Panc1 (cell line): ENCODE results near the gene MAML3. TPM values are rescaled to one million over a fixed set of nuclear protein-coding genes. Genes with fewer than 3 reads are reported as not detected.

Source experiments
- ATAC-seq: fragments of 200-7000 bp; cut with Tn5 transposase; 2 replicates; pipeline ENCODE4 v1.9.1; 2020; ENCODE audit warnings: mild to moderate bottlenecking, moderate library complexity
- BruUV-seq: library from RNA; stranded (reverse); fragments of 400-500 nt; replicated peaks from 2 replicates; lab custom pipeline; 2021; lab: Mats Ljungman, UMichigan
- CTCF ChIA-PET: fragments of 300-600 bp; sonication (Branson Sonifier 250); formaldehyde crosslinking; loops from one replicate; lab custom pipeline; 2022; ENCODE audit warnings: antibody characterized with exemption; lab: Charles Lee
- POLR2A ChIA-PET: fragments of 300-600 bp; sonication (Branson Sonifier 250); formaldehyde crosslinking; loops from one replicate; lab custom pipeline; 2022; ENCODE audit warnings: antibody characterized with exemption; lab: Charles Lee
- DNase-seq: peaks from one replicate; pipeline ENCODE4 v3.0.0-alpha.2; 2010; ENCODE audit warnings: low read depth, low spot score
- H3K27ac ChIP-seq: 2 replicates; pipeline ENCODE4 v1.5.1; 2011; ENCODE audit warnings: mild to moderate bottlenecking, low read length, inconsistent platforms
- H3K27me3 ChIP-seq: fragments of 200-500 bp; sonication (Bioruptor generic); 2 replicates; pipeline ENCODE4 v1.6.0; 2014; ENCODE audit warnings: low read length, inconsistent platforms; ENCODE audit not compliant: control insufficient read depth, insufficient read depth
- H3K36me3 ChIP-seq: fragments of 200-500 bp; sonication (Bioruptor generic); 2 replicates; pipeline ENCODE4 v1.5.1; 2014; ENCODE audit warnings: inconsistent platforms, mild to moderate bottlenecking, low read length, moderate library complexity; ENCODE audit not compliant: control insufficient read depth, insufficient read depth
- H3K4me1 ChIP-seq: 2 replicates; pipeline ENCODE4 v1.5.1; 2011; ENCODE audit warnings: inconsistent platforms, mild to moderate bottlenecking, low read length, moderate library complexity; ENCODE audit not compliant: control insufficient read depth, insufficient read depth
- H3K4me3 ChIP-seq, 2 experiments: 2 replicates each; pipeline ENCODE4 v1.5.1; 2011 to 2012; ENCODE audit warnings: low read depth in 2 of 2, low read length in 2 of 2, mild to moderate bottlenecking in 2 of 2, inconsistent platforms in 1 of 2, moderate library complexity in 1 of 2
- H3K9me3 ChIP-seq: fragments of 200-500 bp; sonication (Bioruptor generic); 2 replicates; pipeline ENCODE4 v1.5.1; 2014; ENCODE audit warnings: low read depth, mild to moderate bottlenecking, inconsistent platforms, low read length, moderate library complexity; ENCODE audit not compliant: control insufficient read depth, insufficient read depth
- CTCF ChIP-seq: fragments of 450-650 bp; IDR thresholded peaks from 2 replicates; pipeline ENCODE4 v1.5.1; 2017; ENCODE audit warnings: mild to moderate bottlenecking
- POLR2AphosphoS5 ChIP-seq: IDR thresholded peaks from 2 replicates; pipeline ENCODE4 v1.6.1; 2012; ENCODE audit warnings: mild to moderate bottlenecking, low read depth, low read length, moderate library complexity
- SIN3A ChIP-seq: IDR thresholded peaks from 2 replicates; pipeline ENCODE4 v1.6.1; 2012; ENCODE audit warnings: low read depth, mild to moderate bottlenecking, low read length, moderate library complexity, borderline replicate concordance; ENCODE audit not compliant: insufficient read depth
- TCF7L2 ChIP-seq: IDR thresholded peaks from 2 replicates; pipeline ENCODE4 v1.6.1; 2011; ENCODE audit warnings: mild to moderate bottlenecking, low read depth, low read length, inconsistent platforms
- in situ Hi-C: cut with HindIII; loops from 2 replicates; pipeline ENCODE4 v1.10.0; 2016; ENCODE audit warnings: low sequenced_read_pairs, low pct_unique_long_range_greater_than_20kb
- intact Hi-C: fragments of 100-400 bp; cut with micrococcal nuclease; formaldehyde crosslinking; loops from one replicate; pipeline ENCODE4 v1.10.0; 2022; ENCODE audit not compliant: unreplicated experiment
- total RNA-seq: library from RNA; stranded (reverse); gene quantifications from one replicate; pipeline ENCODE4 v1.2.1, GENCODE V29; 2021; ENCODE audit not compliant: unreplicated experiment
- TF ChIP-seq, protein P1 (sequence below), 2 experiments: IDR thresholded peaks; 2 replicates each; pipeline ENCODE4 v1.6.1; 2011 to 2012; ENCODE audit warnings: low read depth in 2 of 2, control low read depth in 1 of 2, low read length in 1 of 2, mild to moderate bottlenecking in 1 of 2, moderate library complexity in 1 of 2; ENCODE audit not compliant: insufficient read depth in 1 of 2

The MAML3 gene
- total RNA-seq, 1 experiment from 2014 or later: 7.7 TPM

DNA sequence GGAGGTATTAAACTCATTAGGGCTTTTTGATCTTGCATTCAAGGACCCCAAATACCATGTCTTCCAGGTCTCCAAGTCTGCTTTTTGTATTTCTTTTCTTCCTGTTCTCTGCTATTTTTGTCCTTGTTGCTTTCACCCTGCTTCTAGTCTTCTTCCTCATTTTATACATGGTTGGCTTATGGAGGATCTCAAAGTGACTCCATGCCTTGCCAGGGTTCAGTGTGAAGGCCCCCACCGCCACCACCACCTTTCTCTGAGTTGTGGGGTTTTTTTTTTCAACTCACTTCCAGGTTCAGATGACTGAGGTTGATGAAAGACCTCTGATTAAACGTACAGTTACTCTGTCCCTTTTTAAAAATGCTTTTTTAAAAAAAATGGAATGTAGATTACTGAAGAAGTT lies 96.3 kb downstream of the MAML3 start:
- CTCF ChIA-PET: no interaction called here
- no peaks in the 10 kb centered on the region for H3K27me3 ChIP-seq
- no peak for TF ChIP-seq TCF7L2
- TF ChIP-seq, protein P1, sequence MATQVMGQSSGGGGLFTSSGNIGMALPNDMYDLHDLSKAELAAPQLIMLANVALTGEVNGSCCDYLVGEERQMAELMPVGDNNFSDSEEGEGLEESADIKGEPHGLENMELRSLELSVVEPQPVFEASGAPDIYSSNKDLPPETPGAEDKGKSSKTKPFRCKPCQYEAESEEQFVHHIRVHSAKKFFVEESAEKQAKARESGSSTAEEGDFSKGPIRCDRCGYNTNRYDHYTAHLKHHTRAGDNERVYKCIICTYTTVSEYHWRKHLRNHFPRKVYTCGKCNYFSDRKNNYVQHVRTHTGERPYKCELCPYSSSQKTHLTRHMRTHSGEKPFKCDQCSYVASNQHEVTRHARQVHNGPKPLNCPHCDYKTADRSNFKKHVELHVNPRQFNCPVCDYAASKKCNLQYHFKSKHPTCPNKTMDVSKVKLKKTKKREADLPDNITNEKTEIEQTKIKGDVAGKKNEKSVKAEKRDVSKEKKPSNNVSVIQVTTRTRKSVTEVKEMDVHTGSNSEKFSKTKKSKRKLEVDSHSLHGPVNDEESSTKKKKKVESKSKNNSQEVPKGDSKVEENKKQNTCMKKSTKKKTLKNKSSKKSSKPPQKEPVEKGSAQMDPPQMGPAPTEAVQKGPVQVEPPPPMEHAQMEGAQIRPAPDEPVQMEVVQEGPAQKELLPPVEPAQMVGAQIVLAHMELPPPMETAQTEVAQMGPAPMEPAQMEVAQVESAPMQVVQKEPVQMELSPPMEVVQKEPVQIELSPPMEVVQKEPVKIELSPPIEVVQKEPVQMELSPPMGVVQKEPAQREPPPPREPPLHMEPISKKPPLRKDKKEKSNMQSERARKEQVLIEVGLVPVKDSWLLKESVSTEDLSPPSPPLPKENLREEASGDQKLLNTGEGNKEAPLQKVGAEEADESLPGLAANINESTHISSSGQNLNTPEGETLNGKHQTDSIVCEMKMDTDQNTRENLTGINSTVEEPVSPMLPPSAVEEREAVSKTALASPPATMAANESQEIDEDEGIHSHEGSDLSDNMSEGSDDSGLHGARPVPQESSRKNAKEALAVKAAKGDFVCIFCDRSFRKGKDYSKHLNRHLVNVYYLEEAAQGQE (IDR thresholded peaks at IDR 0.05; ENCODE audit: insufficient read depth in 1 of 2, low read depth in 2 of 2, low read length in 1 of 2): no peak
- no peak for TF ChIP-seq CTCF
- TF ChIP-seq POLR2AphosphoS5: no peak
- no peak for TF ChIP-seq SIN3A
- BruUV-seq: no TSS peak
- in situ Hi-C loops (no loop called here), intact Hi-C loops (no loop called here)
- no peaks in the 10 kb centered on the region for H3K36me3 ChIP-seq
- H3K4me3 ChIP-seq: no peak overlapping the region
- peaks cover 45% of the 10 kb centered on the region for H3K4me1 ChIP-seq
- no peak for DNase-seq
- no peak for ATAC-seq
- POLR2A ChIA-PET: no interaction called here
- H3K9me3 ChIP-seq: no peaks in the 10 kb centered on the region
- H3K27ac ChIP-seq: peak overlapping the region; percentile 31; the same call in 1 of the 2 replicates

DNA sequence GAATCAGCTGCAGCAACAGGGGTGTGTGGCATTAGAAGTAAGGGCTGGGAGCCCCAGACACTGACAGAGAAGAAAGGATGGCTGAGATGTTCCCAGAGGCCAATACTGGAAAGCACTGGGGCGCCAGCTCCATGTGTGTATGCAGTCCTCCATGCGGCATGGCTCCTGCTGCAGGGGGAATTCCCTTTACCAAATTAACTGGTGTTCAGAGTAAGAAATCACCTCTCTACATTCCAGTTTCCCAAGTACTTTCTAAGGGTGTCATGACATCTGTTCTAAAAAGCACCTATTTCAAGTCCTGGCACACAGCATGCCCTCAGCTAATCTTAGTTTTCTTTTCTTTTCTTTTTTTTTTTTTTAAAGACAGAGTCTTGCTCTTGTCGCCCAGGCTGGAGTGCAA lies 98.0 kb downstream of the MAML3 start:
- Histone ChIP-seq H3K27ac (no peak overlapping the region; the same call in 1 of the 2 replicates), H3K9me3 (no peaks in the 10 kb centered on the region), H3K36me3 (no peaks in the 10 kb centered on the region), H3K4me3 (no peak overlapping the region), H3K27me3 (no peaks in the 10 kb centered on the region), H3K4me1 (peaks cover 35% of the 10 kb centered on the region)
- TF ChIP-seq POLR2AphosphoS5 (no peak), TCF7L2 (no peak), SIN3A (no peak), CTCF (no peak)
- TF ChIP-seq, protein P1 (IDR thresholded peaks at IDR 0.05; ENCODE audit: insufficient read depth in 1 of 2, low read depth in 2 of 2, low read length in 1 of 2): no peak
- in situ Hi-C loops (no loop called here), intact Hi-C loops (no loop called here)
- DNase-seq (no peak), ATAC-seq (no peak)
- POLR2A ChIA-PET: no interaction called here
- CTCF ChIA-PET: no interaction called here
- BruUV-seq: no TSS peak
